Body of pancreas (tissue), 4 donors: ENCODE results near the gene SMIM15.

ENCODE experiments used
- POLR2A ChIP-seq, 3 donors: fragments of 450-650 bp; IDR thresholded peaks; one replicate each; pipeline ENCODE4 v1.6.1; 2016; ENCODE audit warnings: antibody characterized with exemption in 3 of 3, mild to moderate bottlenecking in 2 of 3
- TF ChIP-seq, protein P1 (sequence below), 7 experiments: fragments of 450-650 bp in 4 of 7; fragments of 200-600 bp in 3 of 7; sonication (generic) in 3 of 7; IDR thresholded peaks; one replicate each; pipeline ENCODE4 v1.5.1; 2016 to 2019; ENCODE audit warnings: antibody characterized with exemption in 7 of 7

- TF ChIP-seq, protein P1, sequence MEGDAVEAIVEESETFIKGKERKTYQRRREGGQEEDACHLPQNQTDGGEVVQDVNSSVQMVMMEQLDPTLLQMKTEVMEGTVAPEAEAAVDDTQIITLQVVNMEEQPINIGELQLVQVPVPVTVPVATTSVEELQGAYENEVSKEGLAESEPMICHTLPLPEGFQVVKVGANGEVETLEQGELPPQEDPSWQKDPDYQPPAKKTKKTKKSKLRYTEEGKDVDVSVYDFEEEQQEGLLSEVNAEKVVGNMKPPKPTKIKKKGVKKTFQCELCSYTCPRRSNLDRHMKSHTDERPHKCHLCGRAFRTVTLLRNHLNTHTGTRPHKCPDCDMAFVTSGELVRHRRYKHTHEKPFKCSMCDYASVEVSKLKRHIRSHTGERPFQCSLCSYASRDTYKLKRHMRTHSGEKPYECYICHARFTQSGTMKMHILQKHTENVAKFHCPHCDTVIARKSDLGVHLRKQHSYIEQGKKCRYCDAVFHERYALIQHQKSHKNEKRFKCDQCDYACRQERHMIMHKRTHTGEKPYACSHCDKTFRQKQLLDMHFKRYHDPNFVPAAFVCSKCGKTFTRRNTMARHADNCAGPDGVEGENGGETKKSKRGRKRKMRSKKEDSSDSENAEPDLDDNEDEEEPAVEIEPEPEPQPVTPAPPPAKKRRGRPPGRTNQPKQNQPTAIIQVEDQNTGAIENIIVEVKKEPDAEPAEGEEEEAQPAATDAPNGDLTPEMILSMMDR (IDR thresholded peaks at IDR 0.05): no peak
- TF ChIP-seq POLR2A (IDR thresholded peaks at IDR 0.05): no peak
Observed at GRCh38 chr5:61176631-61177030, 14.4 kb upstream of the SMIM15 start.
